Activated CD4-positive, CD25-positive, alpha-beta regulatory T cell treated with anti-CD3 and anti-CD28 coated beads, Interleukin-2, amount 50 U/mL, for 16 hours (primary cell): ENCODE measurements around the gene PLXNA4.

ENCODE experiments used
- DNase-seq: peaks from one replicate; pipeline ENCODE4 v3.0.0-alpha.2; 2020; ENCODE audit warnings: low read depth, low spot score

Gene PLXNA4

GRCh38 chr7:132588596-132588995 lies 12.3 kb upstream of the PLXNA4 start:
- DNase-seq = no peak

GRCh38 chr7:132584796-132585494 lies 8.7 kb upstream of the PLXNA4 start:
- no peak for DNase-seq

GRCh38 chr7:132581431-132581830 lies 5.2 kb upstream of the PLXNA4 start:
- DNase-seq = no peak

- DNase-seq = no peak
Measured at GRCh38 chr7:132580717-132581285, 4.5 kb upstream of the PLXNA4 start.

- DNase-seq = no peak
Measured at GRCh38 chr7:132580277-132580676, 4.0 kb upstream of the PLXNA4 start.

- no peak for DNase-seq
Measured at GRCh38 chr7:132579260-132579899, 3.1 kb upstream of the PLXNA4 start.

GRCh38 chr7:132578826-132579225 lies 2.6 kb upstream of the PLXNA4 start:
- DNase-seq = no peak

GRCh38 chr7:132578050-132578370 lies 1.7 kb upstream of the PLXNA4 start:
- no peak for DNase-seq

- DNase-seq = no peak
Measured at GRCh38 chr7:132577206-132578049, 1.2 kb upstream of the PLXNA4 start.

GRCh38 chr7:132576721-132577085 lies 433 bp upstream of the PLXNA4 start:
- DNase-seq = no peak

GRCh38 chr7:132575419-132575981 lies 770 bp downstream of the PLXNA4 start:
- DNase-seq = no peak

GRCh38 chr7:132574223-132574622 lies 2.0 kb downstream of the PLXNA4 start:
- DNase-seq = no peak

GRCh38 chr7:132573251-132573955 lies 2.9 kb downstream of the PLXNA4 start:
- no peak for DNase-seq

GRCh38 chr7:132572526-132572925 lies 3.7 kb downstream of the PLXNA4 start:
- no peak for DNase-seq

GRCh38 chr7:132571970-132572369 lies 4.3 kb downstream of the PLXNA4 start:
- no peak for DNase-seq

GRCh38 chr7:132569884-132570614 lies 6.2 kb downstream of the PLXNA4 start:
- DNase-seq = no peak

- DNase-seq = no peak
Measured at GRCh38 chr7:132568962-132569361, 7.3 kb downstream of the PLXNA4 start.

GRCh38 chr7:132565885-132566284 lies 10.4 kb downstream of the PLXNA4 start:
- no peak for DNase-seq

- DNase-seq = no peak
Measured at GRCh38 chr7:132565441-132565840, 10.8 kb downstream of the PLXNA4 start.

- no peak for DNase-seq
Measured at GRCh38 chr7:132564849-132565248, 11.4 kb downstream of the PLXNA4 start.

- DNase-seq = no peak
Measured at GRCh38 chr7:132564090-132564489, 12.2 kb downstream of the PLXNA4 start.
